ENCODE results near the gene MACROD2. TPM values are rescaled to one million over a fixed set of nuclear protein-coding genes. Genes with fewer than 3 reads are reported as not detected.

MACROD2 gene
- total RNA-seq, 1 experiment from 2014 or later, result 1.6 TPM

DNA sequence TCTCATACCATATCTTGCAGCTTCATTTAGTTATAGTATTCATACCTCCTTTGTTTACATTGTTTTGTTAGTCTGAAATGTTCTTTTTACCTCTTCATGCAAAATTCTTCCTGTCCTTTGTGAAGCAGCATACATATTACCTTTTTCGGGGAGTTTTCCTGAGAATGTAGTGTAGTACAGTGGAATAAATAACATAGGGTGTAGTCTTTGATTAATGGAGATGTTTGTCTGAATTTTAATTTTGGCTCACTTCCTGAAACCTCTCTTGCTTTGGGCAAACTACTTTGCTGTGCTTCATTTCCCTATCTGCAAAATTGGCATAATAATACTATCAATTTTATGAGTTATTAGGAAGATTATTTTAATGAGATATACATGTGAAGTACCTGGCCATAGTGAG, 5.6 kb downstream of the MACROD2 start:
- Histone ChIP-seq H4K8ac (replicated peaks; ENCODE audit: insufficient read length, low read depth, low read length) (no peak overlapping the region), H4K91ac (ENCODE audit: insufficient read length, low read depth, low read length) (no peak overlapping the region), H3K4me1 (ENCODE audit: insufficient read depth, low read length) (no peaks in the 10 kb centered on the region), H3K23ac (ENCODE audit: insufficient read length, low read depth, low read length) (no peak overlapping the region), H4K20me1 (ENCODE audit: control insufficient read depth, insufficient read depth, insufficient read length) (no peaks in the 10 kb centered on the region), H3K4ac (ENCODE audit: low read depth, low read length) (no peak overlapping the region), H3K14ac (ENCODE audit: insufficient read depth, low read length) (no peak overlapping the region), H2BK5ac (ENCODE audit: insufficient read length, low read length) (no peak overlapping the region), H3K23me2 (ENCODE audit: insufficient read length, low read depth, low read length, poor library complexity, severe bottlenecking) (peaks cover 3% of the 10 kb centered on the region), H3K27ac (ENCODE audit: insufficient read length, low read depth, low read length) (no peak overlapping the region), H3K27me3 (ENCODE audit: insufficient read depth, low read length) (no peaks in the 10 kb centered on the region; the same call in 1 of the 2 replicates), H2BK15ac (ENCODE audit: low read depth, low read length) (no peak overlapping the region), H3K79me1 (ENCODE audit: insufficient read depth, low read depth, low read length, poor library complexity, severe bottlenecking) (no peaks in the 10 kb centered on the region), H3K18ac (ENCODE audit: insufficient read length, low read depth, low read length) (no peak overlapping the region), H2BK12ac (ENCODE audit: insufficient read length, low read depth, low read length) (no peak overlapping the region), H2BK120ac (ENCODE audit: low read depth, low read length, poor library complexity, severe bottlenecking) (no peak overlapping the region), H3K79me2 (ENCODE audit: insufficient read depth, low read length) (no peaks in the 10 kb centered on the region), H3K56ac (ENCODE audit: insufficient read length, low read depth, low read length) (no peak overlapping the region), H2AK5ac (ENCODE audit: insufficient read length, low read length) (no peak overlapping the region), H3T11ph (ENCODE audit: low read length) (no peak overlapping the region), H2AFZ (ENCODE audit: low read length) (no peak overlapping the region), H3K9me3 (ENCODE audit: control insufficient read depth, low read depth, low read length) (no peaks in the 10 kb centered on the region), H3K4me2 (ENCODE audit: insufficient read depth, insufficient read length, low read length) (no peak overlapping the region), H2BK20ac (ENCODE audit: low read depth, low read length, poor library complexity, severe bottlenecking) (no peak overlapping the region), H4K5ac (ENCODE audit: insufficient read length, low read depth, low read length) (no peak overlapping the region), H3K9ac (ENCODE audit: extremely low read depth, insufficient read length, low read length) (no peak overlapping the region)
- Mint-ChIP-seq H3K36me3 (ENCODE audit: insufficient read depth in 1 of 3, low read depth in 3 of 3) (peaks cover 0 to 2% (median 0%) of the 10 kb centered on the region in 3 experiments; a peak in 3 of 7 replicates), H3K9me3 (no peaks in the 10 kb centered on the region), H3K27me3 (ENCODE audit: low read depth) (peaks cover 13% of the 10 kb centered on the region), H3K4me1 (peaks cover 7 to 8% of the 10 kb centered on the region in 2 experiments; a peak in 3 of 4 replicates), H3K27ac (no peak overlapping the region), H3K4me3 (no peak overlapping the region)
- no peak for DNase-seq
- TF ChIP-seq, protein P1, sequence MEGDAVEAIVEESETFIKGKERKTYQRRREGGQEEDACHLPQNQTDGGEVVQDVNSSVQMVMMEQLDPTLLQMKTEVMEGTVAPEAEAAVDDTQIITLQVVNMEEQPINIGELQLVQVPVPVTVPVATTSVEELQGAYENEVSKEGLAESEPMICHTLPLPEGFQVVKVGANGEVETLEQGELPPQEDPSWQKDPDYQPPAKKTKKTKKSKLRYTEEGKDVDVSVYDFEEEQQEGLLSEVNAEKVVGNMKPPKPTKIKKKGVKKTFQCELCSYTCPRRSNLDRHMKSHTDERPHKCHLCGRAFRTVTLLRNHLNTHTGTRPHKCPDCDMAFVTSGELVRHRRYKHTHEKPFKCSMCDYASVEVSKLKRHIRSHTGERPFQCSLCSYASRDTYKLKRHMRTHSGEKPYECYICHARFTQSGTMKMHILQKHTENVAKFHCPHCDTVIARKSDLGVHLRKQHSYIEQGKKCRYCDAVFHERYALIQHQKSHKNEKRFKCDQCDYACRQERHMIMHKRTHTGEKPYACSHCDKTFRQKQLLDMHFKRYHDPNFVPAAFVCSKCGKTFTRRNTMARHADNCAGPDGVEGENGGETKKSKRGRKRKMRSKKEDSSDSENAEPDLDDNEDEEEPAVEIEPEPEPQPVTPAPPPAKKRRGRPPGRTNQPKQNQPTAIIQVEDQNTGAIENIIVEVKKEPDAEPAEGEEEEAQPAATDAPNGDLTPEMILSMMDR (conservative IDR thresholded peaks at IDR 0.05), result no peak
- WGBS (ENCODE audit: extremely low coverage, insufficient read length, low lambda C conversion rate), result no CpG with 5 or more reads among the region's 1 CpG

Measured in H9 (cell line).